Activated CD8-positive, alpha-beta memory T cell treated with anti-CD3 and anti-CD28 coated beads, Interleukin-2, amount 50 U/mL, for 4 hours (primary cell): Measurements from ENCODE around the gene ATP9B.

ENCODE experiments used
- DNase-seq: peaks from one replicate; pipeline ENCODE4 v3.0.0-alpha.2; 2020

ATP9B gene

GRCh38 chr18:79068937-79069716, at the start of gene ATP9B:
TSS of gene ATP9B (plus strand) at chr18:79069394. CDS start at chr18:79069411, 17 bp downstream.
- peak; percentile 98 for DNase-seq

GRCh38 chr18:79019881-79020280, 49.3 kb upstream of the ATP9B start:
- no peak for DNase-seq

- DNase-seq, result no peak
Measured at GRCh38 chr18:79022603-79023002, 46.6 kb upstream of the ATP9B start.

GRCh38 chr18:79026491-79026890, 42.7 kb upstream of the ATP9B start:
- no peak for DNase-seq

GRCh38 chr18:79030680-79031079, 38.5 kb upstream of the ATP9B start:
- DNase-seq, result no peak

GRCh38 chr18:79042276-79042675, 26.9 kb upstream of the ATP9B start:
- DNase-seq, result no peak

GRCh38 chr18:79043288-79043687, 25.9 kb upstream of the ATP9B start:
- no peak for DNase-seq

- DNase-seq, result no peak
Measured at GRCh38 chr18:79046522-79046921, 22.7 kb upstream of the ATP9B start.

GRCh38 chr18:79047556-79048244, 21.5 kb upstream of the ATP9B start:
- peak; percentile 29 for DNase-seq

- no peak for DNase-seq
Measured at GRCh38 chr18:79048245-79048632, 21.0 kb upstream of the ATP9B start.

GRCh38 chr18:79049506-79049905, 19.7 kb upstream of the ATP9B start:
- DNase-seq, result no peak

GRCh38 chr18:79050005-79050404, 19.2 kb upstream of the ATP9B start:
- DNase-seq, result no peak

GRCh38 chr18:79056827-79057367, 12.3 kb upstream of the ATP9B start:
- no peak for DNase-seq

- no peak for DNase-seq
Measured at GRCh38 chr18:79058007-79058406, 11.2 kb upstream of the ATP9B start.

GRCh38 chr18:79062806-79063205, 6.4 kb upstream of the ATP9B start:
- DNase-seq, result no peak

- DNase-seq, result no peak
Measured at GRCh38 chr18:79064228-79064627, 5.0 kb upstream of the ATP9B start.

- no peak for DNase-seq
Measured at GRCh38 chr18:79065802-79066201, 3.4 kb upstream of the ATP9B start.

- DNase-seq, result no peak
Measured at GRCh38 chr18:79067611-79068010, 1.6 kb upstream of the ATP9B start.

- DNase-seq, result peak; percentile 34
Measured at GRCh38 chr18:79068341-79068936, 755 bp upstream of the ATP9B start.

- DNase-seq, result no peak
Measured at GRCh38 chr18:79069717-79070151, 540 bp downstream of the ATP9B start.

GRCh38 chr18:79070486-79070885, 1.3 kb downstream of the ATP9B start:
- no peak for DNase-seq

- no peak for DNase-seq
Measured at GRCh38 chr18:79071037-79071436, 1.8 kb downstream of the ATP9B start.

- no peak for DNase-seq
Measured at GRCh38 chr18:79071503-79072210, 2.5 kb downstream of the ATP9B start.
